Panc1 (cell line): ENCODE measurements around the gene SLC22A15. TPM values are rescaled to one million over a fixed set of nuclear protein-coding genes. Genes with fewer than 3 reads are reported as not detected.

Source experiments
- ATAC-seq: fragments of 200-7000 bp; cut with Tn5 transposase; 2 replicates; pipeline ENCODE4 v1.9.1; 2020; ENCODE audit warnings: mild to moderate bottlenecking, moderate library complexity
- BruUV-seq: library from RNA; stranded (reverse); fragments of 400-500 nt; replicated peaks from 2 replicates; lab custom pipeline; 2021; lab: Mats Ljungman, UMichigan
- CTCF ChIA-PET: fragments of 300-600 bp; sonication (Branson Sonifier 250); formaldehyde crosslinking; loops from one replicate; lab custom pipeline; 2022; ENCODE audit warnings: antibody characterized with exemption; lab: Charles Lee
- POLR2A ChIA-PET: fragments of 300-600 bp; sonication (Branson Sonifier 250); formaldehyde crosslinking; loops from one replicate; lab custom pipeline; 2022; ENCODE audit warnings: antibody characterized with exemption; lab: Charles Lee
- DNase-seq: peaks from one replicate; pipeline ENCODE4 v3.0.0-alpha.2; 2010; ENCODE audit warnings: low read depth, low spot score
- H3K27ac ChIP-seq: 2 replicates; pipeline ENCODE4 v1.5.1; 2011; ENCODE audit warnings: mild to moderate bottlenecking, low read length, inconsistent platforms
- H3K27me3 ChIP-seq: fragments of 200-500 bp; sonication (Bioruptor generic); 2 replicates; pipeline ENCODE4 v1.6.0; 2014; ENCODE audit warnings: low read length, inconsistent platforms; ENCODE audit not compliant: control insufficient read depth, insufficient read depth
- H3K36me3 ChIP-seq: fragments of 200-500 bp; sonication (Bioruptor generic); 2 replicates; pipeline ENCODE4 v1.5.1; 2014; ENCODE audit warnings: inconsistent platforms, mild to moderate bottlenecking, low read length, moderate library complexity; ENCODE audit not compliant: control insufficient read depth, insufficient read depth
- H3K4me1 ChIP-seq: 2 replicates; pipeline ENCODE4 v1.5.1; 2011; ENCODE audit warnings: inconsistent platforms, mild to moderate bottlenecking, low read length, moderate library complexity; ENCODE audit not compliant: control insufficient read depth, insufficient read depth
- H3K4me3 ChIP-seq, 2 experiments: 2 replicates each; pipeline ENCODE4 v1.5.1; 2011 to 2012; ENCODE audit warnings: low read depth in 2 of 2, low read length in 2 of 2, mild to moderate bottlenecking in 2 of 2, inconsistent platforms in 1 of 2, moderate library complexity in 1 of 2
- H3K9me3 ChIP-seq: fragments of 200-500 bp; sonication (Bioruptor generic); 2 replicates; pipeline ENCODE4 v1.5.1; 2014; ENCODE audit warnings: low read depth, mild to moderate bottlenecking, inconsistent platforms, low read length, moderate library complexity; ENCODE audit not compliant: control insufficient read depth, insufficient read depth
- CTCF ChIP-seq: fragments of 450-650 bp; IDR thresholded peaks from 2 replicates; pipeline ENCODE4 v1.5.1; 2017; ENCODE audit warnings: mild to moderate bottlenecking
- POLR2AphosphoS5 ChIP-seq: IDR thresholded peaks from 2 replicates; pipeline ENCODE4 v1.6.1; 2012; ENCODE audit warnings: mild to moderate bottlenecking, low read depth, low read length, moderate library complexity
- SIN3A ChIP-seq: IDR thresholded peaks from 2 replicates; pipeline ENCODE4 v1.6.1; 2012; ENCODE audit warnings: low read depth, mild to moderate bottlenecking, low read length, moderate library complexity, borderline replicate concordance; ENCODE audit not compliant: insufficient read depth
- TCF7L2 ChIP-seq: IDR thresholded peaks from 2 replicates; pipeline ENCODE4 v1.6.1; 2011; ENCODE audit warnings: mild to moderate bottlenecking, low read depth, low read length, inconsistent platforms
- in situ Hi-C: cut with HindIII; loops from 2 replicates; pipeline ENCODE4 v1.10.0; 2016; ENCODE audit warnings: low sequenced_read_pairs, low pct_unique_long_range_greater_than_20kb
- intact Hi-C: fragments of 100-400 bp; cut with micrococcal nuclease; formaldehyde crosslinking; loops from one replicate; pipeline ENCODE4 v1.10.0; 2022; ENCODE audit not compliant: unreplicated experiment
- total RNA-seq: library from RNA; stranded (reverse); gene quantifications from one replicate; pipeline ENCODE4 v1.2.1, GENCODE V29; 2021; ENCODE audit not compliant: unreplicated experiment
- TF ChIP-seq, protein P1 (sequence below), 2 experiments: IDR thresholded peaks; 2 replicates each; pipeline ENCODE4 v1.6.1; 2011 to 2012; ENCODE audit warnings: low read depth in 2 of 2, control low read depth in 1 of 2, low read length in 1 of 2, mild to moderate bottlenecking in 1 of 2, moderate library complexity in 1 of 2; ENCODE audit not compliant: insufficient read depth in 1 of 2

Gene SLC22A15
- total RNA-seq, 1 experiment from 2014 or later = 0.21 TPM

DNA sequence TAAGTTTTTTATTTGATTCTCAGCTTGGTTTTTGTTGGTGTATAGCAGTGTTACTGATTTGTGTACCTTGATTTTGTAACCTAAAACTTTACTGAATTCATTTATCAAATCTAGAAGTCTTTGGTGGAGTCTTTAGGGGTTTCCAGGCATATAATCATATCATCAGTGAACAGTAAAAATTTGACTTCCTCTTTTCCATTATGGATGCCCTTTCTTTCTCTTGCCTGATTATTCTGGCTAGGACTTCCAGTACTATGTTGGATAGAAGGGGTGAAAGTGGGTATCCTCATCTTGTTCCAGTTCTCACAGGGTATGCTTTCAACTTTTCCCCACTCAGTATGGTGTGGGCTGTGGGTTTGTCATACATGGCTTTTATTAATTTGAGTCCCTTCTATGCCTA, 111.3 kb downstream of the SLC22A15 start:
- in situ Hi-C loops = no loop called here
- Histone ChIP-seq H3K4me3 (no peak overlapping the region), H3K4me1 (no peaks in the 10 kb centered on the region), H3K27me3 (no peaks in the 10 kb centered on the region), H3K36me3 (no peaks in the 10 kb centered on the region), H3K9me3 (no peaks in the 10 kb centered on the region), H3K27ac (no peak overlapping the region)
- POLR2A ChIA-PET = no interaction called here
- TF ChIP-seq POLR2AphosphoS5 = no peak
- TF ChIP-seq, protein P1, sequence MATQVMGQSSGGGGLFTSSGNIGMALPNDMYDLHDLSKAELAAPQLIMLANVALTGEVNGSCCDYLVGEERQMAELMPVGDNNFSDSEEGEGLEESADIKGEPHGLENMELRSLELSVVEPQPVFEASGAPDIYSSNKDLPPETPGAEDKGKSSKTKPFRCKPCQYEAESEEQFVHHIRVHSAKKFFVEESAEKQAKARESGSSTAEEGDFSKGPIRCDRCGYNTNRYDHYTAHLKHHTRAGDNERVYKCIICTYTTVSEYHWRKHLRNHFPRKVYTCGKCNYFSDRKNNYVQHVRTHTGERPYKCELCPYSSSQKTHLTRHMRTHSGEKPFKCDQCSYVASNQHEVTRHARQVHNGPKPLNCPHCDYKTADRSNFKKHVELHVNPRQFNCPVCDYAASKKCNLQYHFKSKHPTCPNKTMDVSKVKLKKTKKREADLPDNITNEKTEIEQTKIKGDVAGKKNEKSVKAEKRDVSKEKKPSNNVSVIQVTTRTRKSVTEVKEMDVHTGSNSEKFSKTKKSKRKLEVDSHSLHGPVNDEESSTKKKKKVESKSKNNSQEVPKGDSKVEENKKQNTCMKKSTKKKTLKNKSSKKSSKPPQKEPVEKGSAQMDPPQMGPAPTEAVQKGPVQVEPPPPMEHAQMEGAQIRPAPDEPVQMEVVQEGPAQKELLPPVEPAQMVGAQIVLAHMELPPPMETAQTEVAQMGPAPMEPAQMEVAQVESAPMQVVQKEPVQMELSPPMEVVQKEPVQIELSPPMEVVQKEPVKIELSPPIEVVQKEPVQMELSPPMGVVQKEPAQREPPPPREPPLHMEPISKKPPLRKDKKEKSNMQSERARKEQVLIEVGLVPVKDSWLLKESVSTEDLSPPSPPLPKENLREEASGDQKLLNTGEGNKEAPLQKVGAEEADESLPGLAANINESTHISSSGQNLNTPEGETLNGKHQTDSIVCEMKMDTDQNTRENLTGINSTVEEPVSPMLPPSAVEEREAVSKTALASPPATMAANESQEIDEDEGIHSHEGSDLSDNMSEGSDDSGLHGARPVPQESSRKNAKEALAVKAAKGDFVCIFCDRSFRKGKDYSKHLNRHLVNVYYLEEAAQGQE (IDR thresholded peaks at IDR 0.05; ENCODE audit: insufficient read depth in 1 of 2, low read depth in 2 of 2, low read length in 1 of 2) = no peak
- TF ChIP-seq SIN3A = no peak
- no peak for TF ChIP-seq TCF7L2
- no peak for TF ChIP-seq CTCF
- no TSS peak for BruUV-seq
- CTCF ChIA-PET = no interaction called here
- DNase-seq (no peak), ATAC-seq (no peak)
- intact Hi-C loops = no loop called here

- no peaks in the 10 kb centered on the region for H3K27me3 ChIP-seq
- intact Hi-C loops = no loop called here
- no peaks in the 10 kb centered on the region for H3K4me1 ChIP-seq
- TF ChIP-seq TCF7L2 = no peak
- no peak for TF ChIP-seq SIN3A
- TF ChIP-seq, protein P1 (IDR thresholded peaks at IDR 0.05; ENCODE audit: insufficient read depth in 1 of 2, low read depth in 2 of 2, low read length in 1 of 2) = no peak
- no peak for TF ChIP-seq CTCF
- no peak for TF ChIP-seq POLR2AphosphoS5
- ATAC-seq (no peak), DNase-seq (no peak)
- CTCF ChIA-PET = no interaction called here
- H3K4me3 ChIP-seq = no peak overlapping the region
- BruUV-seq = no TSS peak
- POLR2A ChIA-PET = interaction anchor here (0.5 kb wide), 1 partner anchor 20 kb away, joined by 10 read pairs; no protein-coding TSS in a partner anchor
- in situ Hi-C loops = no loop called here
- H3K36me3 ChIP-seq = no peaks in the 10 kb centered on the region
- H3K9me3 ChIP-seq = no peaks in the 10 kb centered on the region
- H3K27ac ChIP-seq = no peak overlapping the region
Measured at GRCh38 chr1:116089870-116090269, 113.6 kb downstream of the SLC22A15 start.
